OCI-LY7 (cell line): ENCODE results near the gene KRT36.

Experiments
- EZH2phosphoT487 ChIP-seq: fragments of 200-600 bp; sonication (generic); IDR thresholded peaks from 2 replicates; pipeline ENCODE4 v1.6.1; 2018; ENCODE audit warnings: low read depth, borderline replicate concordance, mild to moderate bottlenecking, mixed run types, antibody characterized with exemption, low read length, moderate library complexity, mixed read lengths
- TF ChIP-seq, protein P1 (sequence below): fragments of 200-600 bp; sonication (generic); conservative IDR thresholded peaks from 2 replicates; pipeline ENCODE4 v1.5.1; 2014; ENCODE audit warnings: mild to moderate bottlenecking, antibody characterized with exemption, low read length, moderate library complexity, mixed read lengths

DNA sequence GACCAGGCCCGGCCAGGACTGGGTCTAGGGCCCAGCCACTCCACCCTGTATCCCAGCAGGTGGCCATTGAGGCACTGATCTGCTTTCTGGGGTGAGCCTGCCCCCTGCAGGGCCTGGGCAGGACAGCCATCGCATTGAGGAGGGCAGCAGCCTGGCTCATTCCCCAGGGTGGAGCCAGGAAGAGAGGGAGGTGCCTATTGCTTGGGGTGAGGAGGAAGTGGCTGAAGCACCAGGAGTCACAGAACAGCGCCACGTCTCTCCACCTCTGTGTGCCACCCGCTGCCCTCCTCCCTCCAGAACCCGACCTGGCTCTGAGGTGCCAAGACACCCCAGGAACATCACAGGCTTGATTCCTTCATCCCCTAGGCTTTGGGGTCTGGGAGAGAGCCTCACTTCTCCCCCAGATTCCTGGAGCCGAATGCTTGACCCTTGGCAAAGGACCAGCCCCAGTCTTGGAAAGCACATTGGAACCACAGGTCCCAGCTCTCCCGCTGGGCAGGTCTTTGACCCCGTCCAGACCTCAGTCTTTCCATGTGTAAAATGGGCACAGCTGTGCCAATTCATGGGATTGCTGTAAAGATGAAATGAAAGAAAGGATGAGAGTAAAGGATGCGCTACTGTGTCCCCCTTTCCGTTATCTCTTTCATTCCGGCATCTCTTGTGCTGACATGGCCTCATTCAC lies 7.2 kb upstream of the KRT36 start:
- TF ChIP-seq, protein P1, sequence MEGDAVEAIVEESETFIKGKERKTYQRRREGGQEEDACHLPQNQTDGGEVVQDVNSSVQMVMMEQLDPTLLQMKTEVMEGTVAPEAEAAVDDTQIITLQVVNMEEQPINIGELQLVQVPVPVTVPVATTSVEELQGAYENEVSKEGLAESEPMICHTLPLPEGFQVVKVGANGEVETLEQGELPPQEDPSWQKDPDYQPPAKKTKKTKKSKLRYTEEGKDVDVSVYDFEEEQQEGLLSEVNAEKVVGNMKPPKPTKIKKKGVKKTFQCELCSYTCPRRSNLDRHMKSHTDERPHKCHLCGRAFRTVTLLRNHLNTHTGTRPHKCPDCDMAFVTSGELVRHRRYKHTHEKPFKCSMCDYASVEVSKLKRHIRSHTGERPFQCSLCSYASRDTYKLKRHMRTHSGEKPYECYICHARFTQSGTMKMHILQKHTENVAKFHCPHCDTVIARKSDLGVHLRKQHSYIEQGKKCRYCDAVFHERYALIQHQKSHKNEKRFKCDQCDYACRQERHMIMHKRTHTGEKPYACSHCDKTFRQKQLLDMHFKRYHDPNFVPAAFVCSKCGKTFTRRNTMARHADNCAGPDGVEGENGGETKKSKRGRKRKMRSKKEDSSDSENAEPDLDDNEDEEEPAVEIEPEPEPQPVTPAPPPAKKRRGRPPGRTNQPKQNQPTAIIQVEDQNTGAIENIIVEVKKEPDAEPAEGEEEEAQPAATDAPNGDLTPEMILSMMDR, result peak; percentile 76
- no peak for TF ChIP-seq EZH2phosphoT487
